SK-N-SH treated with all-trans-retinoic acid at 6 μM for 48 hours (cell line): ENCODE results near the gene SMYD3.

Experiments used
- ARNTL ChIP-seq: fragments of 450-650 bp; formaldehyde crosslinking; IDR thresholded peaks from 2 replicates; pipeline ENCODE4 v1.5.0; 2020; ENCODE audit warnings: low read depth, mild to moderate bottlenecking, moderate library complexity, borderline replicate concordance
- BACH2 ChIP-seq: fragments of 250-450 bp; sonication (Bioruptor Pico); IDR thresholded peaks from 2 replicates; pipeline ENCODE4 v1.9.0; 2021; ENCODE audit warnings: mild to moderate bottlenecking, borderline replicate concordance
- CREB5 ChIP-seq: fragments of 250-450 bp; sonication (Bioruptor Pico); IDR thresholded peaks from 2 replicates; pipeline ENCODE4 v1.5.1; 2020; ENCODE audit warnings: low read depth, mild to moderate bottlenecking, moderate library complexity
- CSRNP3 ChIP-seq: fragments of 250-450 bp; sonication (Bioruptor Pico); IDR thresholded peaks from 2 replicates; pipeline ENCODE4 v1.5.1; 2021; ENCODE audit warnings: mild to moderate bottlenecking, moderate library complexity
- ESRRG ChIP-seq: fragments of 250-450 bp; sonication (Bioruptor Pico); IDR thresholded peaks from 2 replicates; pipeline ENCODE4 v1.6.1; 2021; ENCODE audit warnings: mild to moderate bottlenecking
- GLIS3 ChIP-seq: fragments of 250-450 bp; sonication (Bioruptor Pico); IDR thresholded peaks from 2 replicates; pipeline ENCODE4 v1.5.0; 2020; ENCODE audit warnings: mild to moderate bottlenecking, moderate library complexity
- PATZ1 ChIP-seq: fragments of 250-450 bp; sonication (Bioruptor Pico); IDR thresholded peaks from 2 replicates; pipeline ENCODE4 v1.8.0; 2020; ENCODE audit warnings: mild to moderate bottlenecking, moderate library complexity, borderline replicate concordance
- RARB ChIP-seq: fragments of 250-450 bp; sonication (Bioruptor Pico); IDR thresholded peaks from 2 replicates; pipeline ENCODE4 v1.8.0; 2021; ENCODE audit warnings: mild to moderate bottlenecking, moderate library complexity
- SNAI2 ChIP-seq: fragments of 250-450 bp; sonication (Bioruptor Pico); IDR thresholded peaks from 2 replicates; pipeline ENCODE4 v1.5.0; 2020; ENCODE audit warnings: mild to moderate bottlenecking, moderate library complexity
- TOX ChIP-seq: fragments of 250-450 bp; sonication (Bioruptor Pico); IDR thresholded peaks from 2 replicates; pipeline ENCODE4 v1.8.0; 2021; ENCODE audit warnings: mild to moderate bottlenecking, moderate library complexity, borderline replicate concordance
- TSHZ2 ChIP-seq: fragments of 250-450 bp; sonication (Bioruptor Pico); IDR thresholded peaks from 2 replicates; pipeline ENCODE4 v1.5.0; 2020; ENCODE audit warnings: mild to moderate bottlenecking, moderate library complexity
- ZC3H10 ChIP-seq: fragments of 250-450 bp; sonication (Bioruptor Pico); IDR thresholded peaks from 2 replicates; pipeline ENCODE4 v1.5.1; 2021; ENCODE audit warnings: mild to moderate bottlenecking, moderate library complexity
- ZFP30 ChIP-seq: fragments of 450-650 bp; formaldehyde crosslinking; IDR thresholded peaks from 2 replicates; pipeline ENCODE4 v1.5.0; 2022; ENCODE audit warnings: mild to moderate bottlenecking, moderate library complexity

- no peak for TF ChIP-seq ARNTL (CRISPR knock-in tag)
- no peak for TF ChIP-seq CSRNP3 (CRISPR knock-in tag)
- no peak for TF ChIP-seq CREB5 (CRISPR knock-in tag)
- no peak for TF ChIP-seq BACH2 (CRISPR knock-in tag)
- no peak for TF ChIP-seq SNAI2 (CRISPR knock-in tag)
- TF ChIP-seq RARB (CRISPR knock-in tag) = no peak
- TF ChIP-seq PATZ1 (CRISPR knock-in tag) = no peak
- TF ChIP-seq TSHZ2 (CRISPR knock-in tag) = no peak
- no peak for TF ChIP-seq GLIS3 (CRISPR knock-in tag)
- TF ChIP-seq TOX (CRISPR knock-in tag) = no peak
- no peak for TF ChIP-seq ZFP30 (CRISPR knock-in tag)
- TF ChIP-seq ZC3H10 = no peak
- no peak for TF ChIP-seq ESRRG (CRISPR knock-in tag)
Observed at GRCh38 chr1:246537441-246537840, 30.4 kb upstream of the SMYD3 start.
